Measurements from ENCODE around the gene PACRG.

The PACRG gene

DNA sequence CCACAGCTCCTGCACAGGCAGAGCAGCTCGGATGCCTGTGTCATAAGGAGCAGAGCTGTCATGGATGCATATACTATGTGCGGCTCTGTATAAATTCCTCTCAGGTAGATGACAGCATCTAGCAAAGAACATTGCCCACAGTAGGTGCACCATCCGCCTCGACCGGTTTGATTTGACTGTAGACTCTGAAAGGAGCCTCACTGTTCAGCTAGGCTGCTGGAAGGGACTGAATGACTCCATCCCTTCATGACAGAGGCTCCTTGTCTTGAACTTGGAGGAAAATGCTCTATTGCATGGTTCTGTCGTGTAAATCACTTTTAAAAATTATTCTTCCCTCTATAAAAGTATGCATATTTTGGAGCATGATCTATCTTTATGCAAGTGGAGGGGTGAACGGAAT is 557.9 kb downstream of the PACRG start:
- DNase-seq (ENCODE audit: low read depth, low spot score), result no peak

DNA sequence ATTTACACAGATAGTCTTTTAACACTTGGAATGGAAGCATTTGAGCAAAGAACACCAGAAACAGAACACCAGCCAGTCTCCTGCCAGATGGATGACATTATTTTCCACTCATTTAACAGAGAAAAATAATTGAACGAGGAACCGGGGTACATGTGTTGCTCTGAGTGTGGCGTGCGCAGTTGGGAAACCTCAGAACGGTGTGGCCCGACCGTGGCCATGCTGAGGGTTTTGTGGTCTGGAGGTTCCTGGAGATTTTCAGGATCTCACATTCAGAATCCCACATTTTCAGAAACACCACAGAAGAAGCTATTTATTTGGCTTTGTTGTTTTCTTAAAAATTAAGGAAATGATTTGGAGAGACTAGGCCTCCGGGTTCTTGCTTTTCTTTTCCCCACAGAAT is 559.9 kb downstream of the PACRG start:
- DNase-seq (ENCODE audit: low read depth, low spot score), result no peak

- no peak for DNase-seq (ENCODE audit: low read depth, low spot score)
These were observed 560.3 kb downstream of the PACRG start for GRCh38 chr6:163288066-163288465.

DNA sequence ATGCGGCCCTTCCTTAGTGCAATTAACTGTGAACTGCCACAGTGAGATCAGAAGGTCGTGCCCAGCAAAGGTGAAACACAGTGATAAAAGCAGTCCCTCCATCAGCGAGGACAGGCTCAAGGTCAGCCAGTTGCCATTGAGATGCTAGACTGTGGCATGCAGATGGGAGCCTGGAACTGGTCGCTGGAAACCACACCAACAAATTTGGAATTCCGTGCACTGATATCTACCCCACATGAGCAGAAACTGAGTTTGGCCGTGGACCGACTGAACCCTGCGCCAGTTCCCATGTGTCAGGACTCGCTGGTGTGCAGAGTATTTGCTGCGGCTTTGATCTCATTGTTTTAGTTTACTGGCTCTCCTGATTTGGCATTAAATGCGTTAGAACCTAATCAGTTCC is 561.1 kb downstream of the PACRG start:
- no peak for DNase-seq (ENCODE audit: low read depth, low spot score)

- no peak for DNase-seq (ENCODE audit: low read depth, low spot score)
These were observed 561.7 kb downstream of the PACRG start for GRCh38 chr6:163289447-163289846.

DNA sequence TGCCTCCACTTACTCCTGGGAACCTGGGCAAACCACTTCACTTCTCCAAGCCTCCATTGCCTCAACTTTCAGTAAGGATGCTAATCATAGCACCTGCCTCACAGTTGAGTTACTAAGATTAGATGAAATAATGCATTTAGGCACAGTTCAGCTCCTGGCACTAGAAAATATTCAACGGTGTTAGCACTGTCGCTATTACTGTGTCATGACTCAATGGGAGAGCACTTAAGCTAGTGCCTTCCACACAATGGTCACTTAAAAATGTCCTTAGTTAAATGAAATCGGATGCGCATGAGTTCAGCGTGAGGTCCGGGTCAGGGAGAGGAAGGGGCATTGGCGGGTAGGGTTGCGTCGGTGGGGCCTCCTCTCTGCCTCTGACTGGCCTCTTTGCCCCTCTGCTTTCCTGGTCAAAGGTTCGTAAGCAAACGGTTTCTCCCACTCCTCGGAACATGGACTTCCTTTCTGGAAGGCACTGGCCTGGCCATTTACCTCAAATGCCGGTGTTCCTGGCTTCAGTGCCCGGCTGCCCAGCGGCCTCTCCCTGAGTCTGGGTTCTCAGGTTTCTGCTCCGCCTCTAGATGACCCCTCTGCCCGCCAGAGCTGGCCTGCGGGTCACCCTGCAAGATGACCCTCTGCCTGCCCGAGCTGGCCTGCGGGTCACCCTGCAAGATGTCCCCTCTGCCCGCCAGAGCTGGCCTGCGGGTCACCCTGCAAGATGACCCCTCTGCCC is 562.9 kb downstream of the PACRG start:
- no peak for DNase-seq (ENCODE audit: low read depth, low spot score)

- no peak for DNase-seq (ENCODE audit: low read depth, low spot score)
These were observed 563.8 kb downstream of the PACRG start for GRCh38 chr6:163291622-163292021.

- no peak for DNase-seq (ENCODE audit: low read depth, low spot score)
These were observed 565.5 kb downstream of the PACRG start for GRCh38 chr6:163293286-163293685.

- no peak for DNase-seq (ENCODE audit: low read depth, low spot score)
These were observed 567.0 kb downstream of the PACRG start for GRCh38 chr6:163294734-163295133.

DNA sequence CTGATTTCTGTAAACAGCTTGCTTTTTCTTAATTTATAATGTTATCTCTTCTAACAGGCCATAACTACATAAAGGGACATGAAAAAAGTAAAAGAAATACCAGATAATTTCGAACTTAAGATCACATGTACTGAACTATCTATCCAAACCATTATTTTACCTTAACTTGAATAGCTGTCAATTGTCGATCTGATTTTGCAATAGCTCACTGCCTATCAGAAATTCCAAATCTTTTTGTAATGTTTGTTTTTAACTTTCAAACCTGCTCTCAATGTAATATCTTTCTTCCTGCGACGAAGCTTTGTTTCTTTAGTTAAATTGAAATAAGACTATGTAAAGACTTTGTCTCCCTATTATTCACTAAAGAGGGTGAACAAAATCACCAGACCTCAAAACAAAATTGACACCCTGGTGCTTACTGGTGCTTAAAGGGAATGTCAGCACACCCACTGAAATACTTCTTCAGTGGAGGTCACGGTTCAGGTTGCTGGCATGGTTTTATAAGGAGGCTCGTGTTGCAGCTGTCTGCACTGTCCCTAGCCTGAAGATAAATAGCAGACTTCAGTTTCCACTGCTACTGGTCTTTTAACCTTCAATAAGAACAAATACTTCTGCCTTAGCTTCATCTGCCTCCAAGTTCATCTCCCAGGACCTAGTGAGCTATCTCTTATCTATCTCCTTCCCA is 569.2 kb downstream of the PACRG start:
- no peak for DNase-seq (ENCODE audit: low read depth, low spot score)

- DNase-seq (ENCODE audit: low read depth, low spot score), result no peak
These were observed 570.5 kb downstream of the PACRG start for GRCh38 chr6:163298079-163298830.

DNA sequence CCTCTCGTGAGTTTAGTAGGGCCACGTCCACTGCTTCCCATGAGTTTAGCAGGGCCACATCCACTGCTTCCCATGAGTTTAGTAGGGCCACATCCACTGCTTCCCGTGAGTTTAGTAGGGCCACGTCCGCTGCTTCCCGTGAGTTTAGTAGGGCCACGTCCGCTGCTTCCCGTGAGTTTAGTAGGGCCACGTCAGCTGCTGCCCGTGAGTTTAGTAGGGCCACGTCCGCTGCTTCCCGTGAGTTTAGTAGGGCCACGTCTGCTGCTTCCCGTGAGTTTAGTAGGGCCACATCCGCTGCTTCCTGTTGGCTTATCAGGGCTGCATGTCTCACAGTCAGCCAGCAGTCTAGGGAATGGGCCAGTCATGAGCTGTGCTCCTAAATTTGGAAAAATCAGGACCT is 573.1 kb downstream of the PACRG start:
- DNase-seq (ENCODE audit: low read depth, low spot score), result no peak

- no peak for DNase-seq (ENCODE audit: low read depth, low spot score)
These were observed 574.2 kb downstream of the PACRG start for GRCh38 chr6:163301726-163302635.

DNA sequence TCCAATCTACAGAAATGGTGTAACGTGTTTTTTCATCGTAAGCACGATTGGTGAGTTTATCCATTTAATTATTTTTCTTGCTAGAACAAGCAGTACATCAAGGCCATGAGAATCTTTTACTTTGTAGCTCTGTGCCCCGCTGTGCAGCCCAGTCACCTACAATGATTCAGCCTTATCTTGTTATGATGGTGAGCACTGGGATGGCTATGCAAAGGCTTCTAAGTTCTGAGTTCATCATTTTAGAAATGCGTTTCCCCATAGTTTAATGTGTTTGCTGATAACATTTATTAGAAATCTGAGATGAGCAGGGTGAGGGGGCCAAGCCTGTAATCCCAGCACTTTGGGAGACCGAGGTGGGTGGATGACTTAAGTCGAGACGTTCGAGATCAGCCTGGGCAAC is 575.0 kb downstream of the PACRG start:
- no peak for DNase-seq (ENCODE audit: low read depth, low spot score)

GRCh38 chr6:163306000-163306399 is 578.2 kb downstream of the PACRG start:
- DNase-seq (ENCODE audit: low read depth, low spot score), result no peak

DNA sequence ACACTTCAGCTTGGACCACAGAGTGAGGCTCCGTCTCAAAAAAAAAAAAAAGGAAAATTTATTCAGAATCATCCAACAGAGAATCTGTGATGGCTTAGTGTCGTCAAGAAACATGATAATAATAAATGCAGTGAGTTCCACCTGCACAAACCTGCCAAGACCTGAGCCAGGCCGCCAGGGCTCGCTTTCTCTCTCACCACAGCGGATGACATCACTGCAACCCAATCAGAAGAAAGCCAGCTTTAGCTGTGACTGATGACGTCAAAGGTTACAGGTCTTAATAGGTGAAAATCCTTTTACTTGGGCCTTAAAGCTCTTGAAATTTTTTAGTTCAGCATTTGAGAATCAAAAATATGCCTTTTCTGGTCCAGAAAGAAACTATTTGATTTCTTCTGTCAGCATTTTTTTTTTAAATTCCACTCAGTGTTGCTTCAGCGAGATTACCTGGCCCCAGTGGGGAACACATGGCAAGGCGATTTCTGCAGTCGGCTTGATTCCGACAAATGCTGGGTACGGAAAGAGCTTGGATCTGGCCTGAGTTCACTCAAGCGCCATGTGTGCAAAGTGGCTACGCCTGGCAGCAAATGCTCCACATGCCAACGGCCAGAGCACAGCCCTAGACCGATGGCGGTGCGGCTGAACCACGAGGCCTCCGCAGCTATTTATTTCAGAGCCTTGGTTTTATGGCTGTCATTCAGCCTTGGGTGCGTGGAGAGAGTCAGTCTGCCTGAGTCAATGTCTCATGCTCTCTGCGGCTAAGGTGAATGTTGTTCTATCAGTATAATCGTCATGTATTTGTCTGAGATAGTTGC is 581.1 kb downstream of the PACRG start:
- no peak for DNase-seq (ENCODE audit: low read depth, low spot score)

DNA sequence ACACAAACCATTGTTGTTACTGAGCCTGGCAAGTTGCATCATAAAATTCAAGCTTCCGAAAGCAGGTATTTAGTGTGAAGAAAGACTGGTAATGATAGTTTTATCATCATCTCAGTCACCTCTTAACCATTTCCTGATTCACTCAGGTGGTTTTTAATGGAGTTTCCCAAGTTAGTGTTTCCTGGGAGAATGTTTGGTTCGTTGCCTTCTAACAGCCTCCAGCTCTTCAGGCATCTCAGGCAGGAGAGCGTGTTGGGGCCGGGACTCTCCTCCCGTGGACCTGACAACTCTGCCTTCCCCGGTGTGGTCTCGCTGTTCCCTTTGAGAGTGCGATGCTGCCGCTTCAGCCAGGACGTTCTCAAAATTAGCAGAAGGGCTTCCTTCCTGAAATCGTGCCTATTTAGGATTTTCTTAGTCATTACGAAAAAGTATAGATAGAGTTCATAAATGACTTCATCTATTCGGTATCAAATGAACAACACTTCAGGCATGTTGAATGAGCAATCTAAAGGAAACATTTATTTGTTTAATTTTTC is 581.8 kb downstream of the PACRG start:
- no peak for DNase-seq (ENCODE audit: low read depth, low spot score)

GRCh38 chr6:163310096-163310972 is 582.6 kb downstream of the PACRG start:
- no peak for DNase-seq (ENCODE audit: low read depth, low spot score)

GRCh38 chr6:163310973-163311383 is 583.2 kb downstream of the PACRG start:
- DNase-seq (ENCODE audit: low read depth, low spot score), result no peak
